ENCODE measurements around the gene ARHGAP30.

The ARHGAP30 gene

DNA sequence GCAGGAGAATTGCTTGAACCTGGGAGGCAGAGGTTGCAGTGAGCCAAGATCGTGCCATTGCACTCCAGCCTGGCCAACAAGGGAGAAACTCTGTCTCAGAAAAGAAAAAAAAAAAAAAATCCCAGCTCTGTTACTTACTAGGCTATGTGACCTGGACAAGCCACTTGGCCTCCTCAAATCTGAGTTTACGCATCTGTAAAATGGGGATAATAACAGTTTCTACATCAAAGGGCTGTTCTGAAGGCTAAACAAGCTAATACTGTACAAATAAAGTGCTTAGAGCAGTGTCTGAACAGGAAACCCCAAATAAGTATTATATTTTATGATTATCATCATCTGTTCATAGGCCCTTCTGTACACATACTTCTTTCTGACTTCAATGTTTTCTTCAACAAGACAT is 62.3 kb downstream of the ARHGAP30 start:
- Histone ChIP-seq H3K27ac (no peak overlapping the region), H3K27me3 (ENCODE audit: insufficient read depth, low read depth) (no peaks in the 10 kb centered on the region), H3K36me3 (ENCODE audit: insufficient read depth) (no peaks in the 10 kb centered on the region), H3K4me1 (ENCODE audit: low read depth, poor library complexity, severe bottlenecking) (peaks cover 5% of the 10 kb centered on the region), H3K4me2 (no peak overlapping the region), H2AFZ (ENCODE audit: low read depth) (no peak overlapping the region), H4K20me1 (ENCODE audit: insufficient read depth) (no peaks in the 10 kb centered on the region), H3K9ac (no peak overlapping the region), H3K4me3 (IDR thresholded peaks at IDR 0.05; ENCODE audit: insufficient read depth, low read depth, low read length) (no peak overlapping the region), H3K79me2 (ENCODE audit: insufficient read depth, low read depth) (no peaks in the 10 kb centered on the region)
- no peak for TF ChIP-seq CTCF (conservative IDR thresholded peaks at IDR 0.05; ENCODE audit: low read depth, low read length)

DNA sequence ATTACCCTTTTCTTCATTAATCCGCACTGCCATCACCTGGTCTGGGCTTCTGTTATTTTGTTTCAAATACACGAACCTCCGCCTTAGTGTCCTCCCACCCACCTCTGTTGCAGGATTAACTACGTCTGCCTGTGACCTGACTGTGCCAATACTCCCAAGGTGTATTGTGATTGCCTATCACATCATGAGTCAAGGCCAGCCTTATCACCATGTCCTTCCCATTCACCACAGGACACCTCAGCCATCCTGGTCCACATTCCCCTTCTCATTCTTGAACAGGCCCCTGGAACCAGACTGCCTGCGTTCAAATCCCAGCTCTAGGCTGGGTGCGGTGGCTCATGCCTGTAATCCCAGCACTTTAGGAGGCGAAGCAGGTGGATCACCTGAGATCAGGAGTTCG is 63.1 kb downstream of the ARHGAP30 start:
- Histone ChIP-seq H3K36me3 (ENCODE audit: insufficient read depth) (no peaks in the 10 kb centered on the region), H3K4me2 (no peak overlapping the region), H2AFZ (ENCODE audit: low read depth) (no peak overlapping the region), H3K4me1 (ENCODE audit: low read depth, poor library complexity, severe bottlenecking) (no peaks in the 10 kb centered on the region), H3K4me3 (IDR thresholded peaks at IDR 0.05; ENCODE audit: insufficient read depth, low read depth, low read length) (no peak overlapping the region), H3K27me3 (ENCODE audit: insufficient read depth, low read depth) (no peaks in the 10 kb centered on the region), H3K9ac (no peak overlapping the region), H4K20me1 (ENCODE audit: insufficient read depth) (no peaks in the 10 kb centered on the region), H3K79me2 (ENCODE audit: insufficient read depth, low read depth) (no peaks in the 10 kb centered on the region), H3K27ac (no peak overlapping the region)
- no peak for TF ChIP-seq CTCF (conservative IDR thresholded peaks at IDR 0.05; ENCODE audit: low read depth, low read length)

DNA sequence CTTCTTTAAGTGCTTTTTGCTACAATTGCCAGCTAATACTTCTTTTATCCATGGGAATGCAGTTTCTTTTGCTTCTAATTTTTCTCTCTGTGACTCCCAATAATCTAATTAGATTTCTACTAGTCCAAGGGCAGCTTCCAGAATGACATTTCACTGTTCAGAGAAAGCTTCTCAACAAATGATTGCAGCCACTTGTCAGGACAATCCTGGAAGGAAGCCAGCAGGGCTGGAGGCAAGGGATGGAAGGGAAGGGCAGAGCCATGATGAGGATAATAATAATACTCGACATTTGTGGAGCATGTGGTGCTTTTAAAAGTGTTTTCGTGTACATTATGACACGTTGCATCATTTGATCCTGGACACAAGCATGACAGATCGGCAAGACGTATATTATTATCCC is 68.2 kb downstream of the ARHGAP30 start:
- no peaks in the 10 kb centered on the region for H3K36me3 ChIP-seq (ENCODE audit: insufficient read depth)
- no peak for TF ChIP-seq CTCF (conservative IDR thresholded peaks at IDR 0.05; ENCODE audit: low read depth, low read length)

GRCh38 chr1:161000736-161001480 is 68.8 kb downstream of the ARHGAP30 start:
- no peaks in the 10 kb centered on the region for H3K79me2 ChIP-seq (ENCODE audit: insufficient read depth, low read depth)
- H3K4me2 ChIP-seq: no peak overlapping the region
- H3K9ac ChIP-seq: no peak overlapping the region
- no peak for TF ChIP-seq CTCF (conservative IDR thresholded peaks at IDR 0.05; ENCODE audit: low read depth, low read length)
- no peaks in the 10 kb centered on the region for H3K27me3 ChIP-seq (ENCODE audit: insufficient read depth, low read depth)
- H3K4me3 ChIP-seq (IDR thresholded peaks at IDR 0.05; ENCODE audit: insufficient read depth, low read depth, low read length): no peak overlapping the region
- no peaks in the 10 kb centered on the region for H3K36me3 ChIP-seq (ENCODE audit: insufficient read depth)
- H2AFZ ChIP-seq (ENCODE audit: low read depth): no peak overlapping the region
- H3K27ac ChIP-seq: no peak overlapping the region
- H4K20me1 ChIP-seq (ENCODE audit: insufficient read depth): no peaks in the 10 kb centered on the region
- H3K4me1 ChIP-seq (ENCODE audit: low read depth, poor library complexity, severe bottlenecking): peaks cover 6% of the 10 kb centered on the region

More for the DNA sequence above, 68.2 kb downstream of the ARHGAP30 start:
- no peaks in the 10 kb centered on the region for H3K79me2 ChIP-seq (ENCODE audit: insufficient read depth, low read depth)
- no peaks in the 10 kb centered on the region for H4K20me1 ChIP-seq (ENCODE audit: insufficient read depth)
- H3K4me1 ChIP-seq (ENCODE audit: low read depth, poor library complexity, severe bottlenecking): peaks cover 6% of the 10 kb centered on the region
- H3K4me2 ChIP-seq: no peak overlapping the region
- H3K27ac ChIP-seq: no peak overlapping the region
- no peak overlapping the region for H2AFZ ChIP-seq (ENCODE audit: low read depth)
- H3K4me3 ChIP-seq (IDR thresholded peaks at IDR 0.05; ENCODE audit: insufficient read depth, low read depth, low read length): no peak overlapping the region
- no peak overlapping the region for H3K9ac ChIP-seq
- H3K27me3 ChIP-seq (ENCODE audit: insufficient read depth, low read depth): no peaks in the 10 kb centered on the region
